Endothelial cell of umbilical vein (primary cell): ENCODE results near the gene TXNRD2. TPM values are rescaled to one million over a fixed set of nuclear protein-coding genes. Genes with fewer than 3 reads are reported as not detected.

Experiments
- BruUV-seq: library from RNA; stranded (reverse); fragments of 400-500 nt; replicated peaks from 2 replicates; lab custom pipeline; 2021; lab: Mats Ljungman, UMichigan
- CTCF ChIA-PET: fragments of 300-600, 350-600 bp; sonication (Branson Sonifier 250); formaldehyde crosslinking; loops from one replicate; lab custom pipeline; 2021; ENCODE audit warnings: antibody characterized with exemption, inconsistent platforms; lab: Charles Lee
- POLR2A ChIA-PET: fragments of 300-600, 350-600 bp; sonication (Branson Sonifier 250); formaldehyde crosslinking; loops from one replicate; lab custom pipeline; 2021; ENCODE audit warnings: antibody characterized with exemption, inconsistent platforms; lab: Charles Lee
- DNase-seq: peaks from one replicate; pipeline ENCODE4 v3.0.0-alpha.2; 2011; ENCODE audit warnings: low read depth, low spot score
- FAIRE-seq: peaks from 2 replicates; lab custom pipeline; 2011; peaks lifted over from hg19 to GRCh38; lab: Jason Lieb, UNC
- H2AFZ ChIP-seq: 2 replicates; pipeline ENCODE4 v1.6.0; 2012; ENCODE audit warnings: low read depth, low read length, control low read depth, inconsistent platforms
- H3K27ac ChIP-seq: 2 replicates; pipeline ENCODE4 v1.5.1; 2011; ENCODE audit warnings: low read depth, mild to moderate bottlenecking, control low read depth, low read length, moderate library complexity; ENCODE audit not compliant: insufficient read depth
- H3K27me3 ChIP-seq, 2 experiments: 2 replicates each; pipeline versions ENCODE4 v1.6.0 to v1.6.1; 2011; ENCODE audit warnings: low read length in 2 of 2, mixed read lengths in 1 of 2; ENCODE audit not compliant: control insufficient read depth in 2 of 2, insufficient read depth in 2 of 2
- H3K36me3 ChIP-seq, 2 experiments: 2 replicates in 1 of 2; 3 replicates in 1 of 2; pipeline ENCODE4 v1.5.1; 2011; ENCODE audit warnings: low read length in 2 of 2, mild to moderate bottlenecking in 1 of 2, moderate library complexity in 1 of 2; ENCODE audit not compliant: control insufficient read depth in 2 of 2, insufficient read depth in 2 of 2; ENCODE audit errors: extremely low read depth in 1 of 2
- H3K4me1 ChIP-seq: 3 replicates; pipeline ENCODE4 v1.5.1; 2011; ENCODE audit warnings: mild to moderate bottlenecking, low read length; ENCODE audit not compliant: control insufficient read depth, insufficient read depth; ENCODE audit errors: extremely low read depth
- H3K4me2 ChIP-seq: 2 replicates; pipeline ENCODE4 v1.6.1; 2011; ENCODE audit warnings: low read length, control low read depth, mixed read lengths; ENCODE audit not compliant: insufficient read depth
- H3K4me3 ChIP-seq, 3 experiments: fragments of 200-600 bp in 1 of 3; sonication (generic), shearing (Covaris generic) in 1 of 3; replicated peaks in 1 of 3; 2 replicates each; pipeline ENCODE4 v1.5.1; 2011 to 2016; ENCODE audit warnings: control low read depth in 3 of 3, low read length in 3 of 3, mild to moderate bottlenecking in 2 of 3, inconsistent platforms in 1 of 3, low read depth in 1 of 3, moderate library complexity in 1 of 3; ENCODE audit not compliant: insufficient read depth in 1 of 3
- H3K79me2 ChIP-seq: 2 replicates; pipeline ENCODE4 v1.6.0; 2012; ENCODE audit warnings: low read length, inconsistent platforms; ENCODE audit not compliant: control insufficient read depth, insufficient read depth
- H3K9ac ChIP-seq: replicated peaks from 2 replicates; pipeline ENCODE3; 2011; ENCODE audit warnings: low read length, control low read depth; ENCODE audit not compliant: insufficient read depth; ENCODE audit errors: extremely low read depth
- H3K9me1 ChIP-seq: replicated peaks from 3 replicates; pipeline ENCODE4 v1.6.0; 2011; ENCODE audit warnings: mild to moderate bottlenecking, low read length; ENCODE audit not compliant: control insufficient read depth, insufficient read depth; ENCODE audit errors: extremely low read depth
- H3K9me3 ChIP-seq: replicated peaks from 2 replicates; pipeline ENCODE4 v1.5.1; 2012; ENCODE audit warnings: low read length, inconsistent platforms; ENCODE audit not compliant: control insufficient read depth, insufficient read depth
- H4K20me1 ChIP-seq: replicated peaks from 2 replicates; pipeline ENCODE3; 2011; ENCODE audit warnings: mild to moderate bottlenecking, low read length; ENCODE audit not compliant: control insufficient read depth, insufficient read depth; ENCODE audit errors: extremely low read depth
- CTCF ChIP-seq, 2 donors: IDR thresholded peaks; 1 replicate in 1 of 2; 2 replicates in 1 of 2; pipeline ENCODE4 v1.5.1; 2011; ENCODE audit warnings: low read length in 2 of 2, mild to moderate bottlenecking in 2 of 2, moderate library complexity in 2 of 2, control low read depth in 1 of 2, inconsistent platforms in 1 of 2, low read depth in 1 of 2; ENCODE audit not compliant: insufficient read depth in 1 of 2; ENCODE audit errors: extremely low read depth in 1 of 2
- EZH2 ChIP-seq: IDR thresholded peaks from 2 replicates; pipeline ENCODE4 v1.6.1; 2012; ENCODE audit warnings: borderline replicate concordance, low read depth, mild to moderate bottlenecking, moderate library complexity, low read length, inconsistent platforms; ENCODE audit not compliant: severe bottlenecking
- FOS ChIP-seq: IDR thresholded peaks from 2 replicates; pipeline ENCODE4 v1.6.1; 2011; ENCODE audit warnings: mild to moderate bottlenecking, low read length, moderate library complexity, borderline replicate concordance; ENCODE audit not compliant: insufficient read depth
- GATA2 ChIP-seq: IDR thresholded peaks from 2 replicates; pipeline ENCODE4 v1.7.0; 2011; ENCODE audit warnings: low read depth, mild to moderate bottlenecking, moderate library complexity, mixed read lengths, low read length; ENCODE audit not compliant: insufficient read length, insufficient read depth
- JUN ChIP-seq: IDR thresholded peaks from 2 replicates; pipeline ENCODE4 v1.6.1; 2011; ENCODE audit warnings: borderline replicate concordance, low read depth; ENCODE audit not compliant: insufficient read length, insufficient read depth
- MAX ChIP-seq: IDR thresholded peaks from 2 replicates; pipeline ENCODE4 v1.6.1; 2011; ENCODE audit not compliant: insufficient read depth, insufficient read length
- MYC ChIP-seq: IDR thresholded peaks from one replicate; pipeline ENCODE4 v1.6.1; 2011; ENCODE audit warnings: mild to moderate bottlenecking, low read depth, low read length
- POLR2A ChIP-seq: IDR thresholded peaks from 2 replicates; pipeline ENCODE4 v1.6.1; 2012; ENCODE audit warnings: low read depth, mild to moderate bottlenecking, control low read depth, low read length
- POLR2AphosphoS5 ChIP-seq: IDR thresholded peaks from 2 replicates; pipeline ENCODE4 v1.6.1; 2012; ENCODE audit warnings: low read depth, mild to moderate bottlenecking, control low read depth, low read length, moderate library complexity; ENCODE audit not compliant: insufficient read depth
- dilution Hi-C: fragments of 300-500 bp; cut with MboI; formaldehyde crosslinking; loops from one replicate; pipeline ENCODE4 v1.15.0; 2019; ENCODE audit warnings: low sequenced_read_pairs; ENCODE audit not compliant: extremely low pct_ligation_motif_present
- intact Hi-C: fragments of 100-400 bp; cut with micrococcal nuclease; formaldehyde crosslinking; loops from one replicate; pipeline ENCODE4 v1.10.0; 2022
- polyA plus RNA-seq, 4 experiments: library from polyadenylated mRNA; depleted of rRNA in 3 of 4; stranded (reverse) in 3 of 4; unstranded in 1 of 4; fragments of >200 nt; gene quantifications; 2 replicates each; pipeline versions ENCODE4 v1.2.1 to v1.2.3, GENCODE V29; 2011 to 2012; ENCODE audit warnings: missing spikeins in 1 of 4
- total RNA-seq: library from RNA; stranded (reverse); gene quantifications from 2 replicates; pipeline ENCODE4 v1.2.3, GENCODE V29; 2021

Gene TXNRD2
- total and polyA plus RNA-seq, 2 donors (not counting 3 experiments of a cell fraction or from before 2014, with no cell fraction given) = 211 to 440 TPM

DNA sequence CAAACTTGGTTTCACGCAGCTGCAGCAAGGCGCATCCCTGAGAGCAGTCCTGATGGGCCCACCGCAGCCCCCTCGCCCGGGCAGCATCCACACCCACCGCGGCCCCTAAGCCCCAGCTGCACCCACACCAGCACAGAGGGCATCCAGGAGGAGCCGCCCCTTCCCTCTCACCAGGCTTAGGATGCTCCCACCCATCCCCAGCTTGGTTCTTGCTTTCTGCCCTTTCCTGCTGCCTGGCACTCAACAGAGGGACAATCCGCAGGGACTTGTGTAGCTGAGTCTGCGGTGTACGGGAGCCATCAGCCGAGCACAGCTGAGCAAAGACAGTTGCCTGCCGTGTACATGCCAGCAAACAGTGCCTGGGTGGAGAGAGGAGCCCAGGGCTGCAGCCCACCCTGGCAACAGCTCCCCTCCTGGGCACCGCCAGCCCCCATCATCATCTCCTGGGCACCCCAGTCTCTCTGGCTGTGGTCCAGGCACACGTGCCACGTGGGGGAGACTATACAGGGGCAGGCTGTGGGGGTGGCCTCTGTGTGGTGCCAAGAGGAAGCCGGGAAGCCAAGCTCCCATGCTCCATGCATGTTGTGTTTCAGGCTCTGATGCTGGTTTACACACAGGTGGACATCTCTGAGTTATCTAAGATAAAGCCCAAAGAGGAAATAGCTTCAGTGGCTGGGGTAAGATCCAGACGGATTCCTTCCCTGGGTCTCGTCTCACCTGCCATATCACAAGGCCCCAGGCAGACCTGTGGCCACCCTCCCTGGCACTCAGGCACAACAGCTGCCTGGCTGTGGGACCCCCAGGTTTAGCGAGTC, 50.9 kb downstream of the TXNRD2 start:
- peak; percentile 61 for DNase-seq
- peak; percentile 53 for FAIRE-seq
- ChIA-PET CTCF (interaction anchor here (0.8 to 3.6 kb wide), 8 partner anchors 10 to 167 kb away, joined by 3 to 33 read pairs (median 6); partner anchors contain the start of gene GP1BB), POLR2A (interaction anchor here (1.1 to 1.3 kb wide), 3 partner anchors 9 to 37 kb away, joined by 4 to 6 read pairs (median 4); no protein-coding TSS in a partner anchor)
- peaks cover 77% of the 10 kb centered on the region for H3K4me1 ChIP-seq
- H3K9me3 ChIP-seq = no peaks in the 10 kb centered on the region
- H3K79me2 ChIP-seq = peaks cover 3% of the 10 kb centered on the region
- peak overlapping the region; percentile 83 for H3K27ac ChIP-seq
- dilution Hi-C loops (no loop called here), intact Hi-C loops (loop anchor here (1.0 kb wide), 3 partner anchors 9 to 36 kb away; partner anchors contain the start of genes GNB1L and RTL10)
- H4K20me1 ChIP-seq = no peaks in the 10 kb centered on the region
- peaks cover 0 to 9% of the 10 kb centered on the region in 2 experiments for H3K36me3 ChIP-seq
- no peak overlapping the region for H2AFZ ChIP-seq
- no peaks in the 10 kb centered on the region for H3K9me1 ChIP-seq
- H3K4me2 ChIP-seq = peak overlapping the region; percentile 26
- BruUV-seq = no TSS peak
- TF ChIP-seq MAX (no peak), GATA2 (no peak), EZH2 (no peak), POLR2A (no peak), JUN (no peak), MYC (no peak), CTCF (IDR thresholded peaks at IDR 0.05; ENCODE audit: extremely low read depth in 1 of 2, insufficient read depth in 1 of 2, low read depth in 1 of 2, low read length in 2 of 2) (no peak), FOS (no peak), POLR2AphosphoS5 (no peak)
- no peaks in the 10 kb centered on the region for H3K27me3 ChIP-seq
- no peak overlapping the region for H3K4me3 ChIP-seq
- H3K9ac ChIP-seq = peak overlapping the region; percentile 46
